Measurements from ENCODE around the gene BLNK. TPM values are rescaled to one million over a fixed set of nuclear protein-coding genes. Genes with fewer than 3 reads are reported as not detected.

The BLNK gene
- total and polyA plus RNA-seq, 2 donors (not counting 1 experiment from before 2014, with no cell fraction given) = 0.33 TPM; not detected in 1

DNA sequence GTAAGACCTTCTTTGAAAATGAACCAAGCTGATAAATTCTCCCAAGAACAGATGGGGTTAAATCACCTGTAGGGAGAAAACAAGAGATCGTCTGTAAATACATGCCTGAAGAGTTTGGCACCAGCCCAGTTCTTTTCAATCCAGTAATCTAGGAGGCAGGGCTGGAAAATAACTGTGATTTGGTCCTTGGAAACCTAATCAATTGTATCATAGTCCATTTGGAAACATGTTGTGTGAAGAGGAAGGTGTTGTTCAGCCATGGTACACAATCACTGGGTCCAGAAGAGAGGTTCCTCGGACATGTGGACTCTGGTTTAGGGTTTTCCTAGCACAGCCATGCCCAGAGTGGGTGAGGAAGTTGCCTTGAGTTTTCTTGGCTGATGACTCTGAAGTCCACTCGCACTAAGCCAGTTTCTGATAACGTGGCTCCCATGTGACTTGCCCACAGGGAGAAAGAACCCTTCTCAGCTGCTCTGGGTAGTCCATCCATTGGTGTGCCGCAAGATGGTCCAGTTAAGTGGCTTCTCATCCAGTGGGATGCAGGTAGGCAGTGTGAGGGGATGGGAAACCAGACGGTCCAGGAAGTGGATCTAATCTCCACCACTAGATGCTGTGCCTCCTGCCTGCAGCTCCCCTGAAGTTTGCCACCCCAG, 5.1 kb downstream of the BLNK start:
- no peak overlapping the region for H3K27ac ChIP-seq (ENCODE audit: insufficient read depth, low read length)
- H2AFZ ChIP-seq (ENCODE audit: low read length) = no peak overlapping the region

DNA sequence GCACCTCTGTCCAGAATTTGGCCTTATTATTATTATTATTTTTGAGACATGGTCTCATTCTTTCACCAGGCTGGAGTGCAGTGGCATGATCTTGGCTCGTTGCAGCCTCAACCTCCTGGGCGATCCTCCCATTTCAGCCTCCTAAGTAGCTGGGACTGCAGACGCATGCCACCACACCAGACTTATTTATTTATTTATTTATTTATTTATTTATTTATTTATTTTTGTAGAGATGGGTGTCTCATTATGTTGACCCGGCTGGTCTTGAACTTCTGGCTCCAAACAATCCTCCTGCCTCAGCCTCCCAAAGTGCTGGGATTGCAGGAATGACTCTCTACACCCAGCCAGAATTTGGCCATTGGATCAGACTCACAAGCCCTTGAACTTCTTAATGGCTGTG, 6.4 kb downstream of the BLNK start:
- H3K27me3 ChIP-seq (ENCODE audit: control insufficient read depth, insufficient read depth, low read length) = no peaks in the 10 kb centered on the region

More for the DNA sequence above, 5.1 kb downstream of the BLNK start:
- Histone ChIP-seq H3K27me3 (ENCODE audit: control insufficient read depth, insufficient read depth, low read length) (no peaks in the 10 kb centered on the region), H3K9ac (ENCODE audit: insufficient read depth, low read length) (no peak overlapping the region), H3K9me3 (ENCODE audit: control insufficient read depth, insufficient read depth, low read depth, low read length) (no peaks in the 10 kb centered on the region), H3K36me3 (ENCODE audit: control insufficient read depth, insufficient read depth, low read length) (no peaks in the 10 kb centered on the region), H3K4me2 (ENCODE audit: extremely low read depth, insufficient read depth, low read length) (no peak overlapping the region), H4K20me1 (ENCODE audit: control insufficient read depth, extremely low read depth, insufficient read depth, low read length) (no peaks in the 10 kb centered on the region), H3K4me3 (replicated peaks in 1 of 4; ENCODE audit: control extremely low read depth in 1 of 4, insufficient read depth in 1 of 4, low read depth in 3 of 4, low read length in 4 of 4) (no peak overlapping the region), H3K4me1 (ENCODE audit: control insufficient read depth, extremely low read depth, insufficient read depth, low read length) (no peaks in the 10 kb centered on the region), H3K79me2 (ENCODE audit: control insufficient read depth, insufficient read depth, low read length) (no peaks in the 10 kb centered on the region)
- TF ChIP-seq, protein P1, sequence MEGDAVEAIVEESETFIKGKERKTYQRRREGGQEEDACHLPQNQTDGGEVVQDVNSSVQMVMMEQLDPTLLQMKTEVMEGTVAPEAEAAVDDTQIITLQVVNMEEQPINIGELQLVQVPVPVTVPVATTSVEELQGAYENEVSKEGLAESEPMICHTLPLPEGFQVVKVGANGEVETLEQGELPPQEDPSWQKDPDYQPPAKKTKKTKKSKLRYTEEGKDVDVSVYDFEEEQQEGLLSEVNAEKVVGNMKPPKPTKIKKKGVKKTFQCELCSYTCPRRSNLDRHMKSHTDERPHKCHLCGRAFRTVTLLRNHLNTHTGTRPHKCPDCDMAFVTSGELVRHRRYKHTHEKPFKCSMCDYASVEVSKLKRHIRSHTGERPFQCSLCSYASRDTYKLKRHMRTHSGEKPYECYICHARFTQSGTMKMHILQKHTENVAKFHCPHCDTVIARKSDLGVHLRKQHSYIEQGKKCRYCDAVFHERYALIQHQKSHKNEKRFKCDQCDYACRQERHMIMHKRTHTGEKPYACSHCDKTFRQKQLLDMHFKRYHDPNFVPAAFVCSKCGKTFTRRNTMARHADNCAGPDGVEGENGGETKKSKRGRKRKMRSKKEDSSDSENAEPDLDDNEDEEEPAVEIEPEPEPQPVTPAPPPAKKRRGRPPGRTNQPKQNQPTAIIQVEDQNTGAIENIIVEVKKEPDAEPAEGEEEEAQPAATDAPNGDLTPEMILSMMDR (conservative IDR thresholded peaks at IDR 0.05 in 1 of 2, IDR thresholded peaks at IDR 0.05 in 1 of 2; ENCODE audit: low read depth in 1 of 2, low read length in 2 of 2) = no peak
- no peak for TF ChIP-seq EZH2 (IDR thresholded peaks at IDR 0.05; ENCODE audit: low read length, missing control alignments)
- no peak for DNase-seq (ENCODE audit: low read depth in 2 of 2)

DNA sequence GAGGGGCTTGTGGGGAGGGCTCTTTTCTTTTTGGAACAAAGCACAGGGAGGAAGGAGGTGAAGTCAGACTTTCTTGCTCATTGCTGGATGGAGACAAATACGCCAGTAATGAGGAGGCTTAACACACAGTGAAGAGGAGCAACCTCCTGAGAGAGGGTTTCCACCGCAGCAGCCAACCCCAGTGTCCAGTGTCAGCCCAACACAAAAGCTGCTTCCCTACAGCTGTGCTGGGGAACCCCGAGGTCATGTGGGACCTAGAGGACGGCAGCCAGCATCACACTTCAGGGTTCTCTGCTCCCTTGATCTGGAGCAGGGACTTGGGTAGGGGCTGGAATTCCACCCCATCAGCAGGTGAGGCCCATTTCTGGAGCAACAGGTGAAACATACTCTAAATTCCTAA, 7.7 kb downstream of the BLNK start:
- no peak overlapping the region for H3K9ac ChIP-seq (ENCODE audit: insufficient read depth, low read length)
- no peaks in the 10 kb centered on the region for H3K36me3 ChIP-seq (ENCODE audit: control insufficient read depth, insufficient read depth, low read length)
- no peak overlapping the region for H3K27ac ChIP-seq (ENCODE audit: insufficient read depth, low read length)
- TF ChIP-seq, protein P1 (conservative IDR thresholded peaks at IDR 0.05 in 1 of 2, IDR thresholded peaks at IDR 0.05 in 1 of 2; ENCODE audit: low read depth in 1 of 2, low read length in 2 of 2) = no peak
- no peak for TF ChIP-seq EZH2 (IDR thresholded peaks at IDR 0.05; ENCODE audit: low read length, missing control alignments)
- no peak for DNase-seq (ENCODE audit: low read depth in 2 of 2)
- no peak overlapping the region for H3K4me3 ChIP-seq (replicated peaks in 1 of 4; ENCODE audit: control extremely low read depth in 1 of 4, insufficient read depth in 1 of 4, low read depth in 3 of 4, low read length in 4 of 4)
- H3K4me1 ChIP-seq (ENCODE audit: control insufficient read depth, extremely low read depth, insufficient read depth, low read length) = no peaks in the 10 kb centered on the region
- no peak overlapping the region for H2AFZ ChIP-seq (ENCODE audit: low read length)
- H3K4me2 ChIP-seq (ENCODE audit: extremely low read depth, insufficient read depth, low read length) = no peak overlapping the region
- H3K9me3 ChIP-seq (ENCODE audit: control insufficient read depth, insufficient read depth, low read depth, low read length) = no peaks in the 10 kb centered on the region
- H3K79me2 ChIP-seq (ENCODE audit: control insufficient read depth, insufficient read depth, low read length) = no peaks in the 10 kb centered on the region
- H3K27me3 ChIP-seq (ENCODE audit: control insufficient read depth, insufficient read depth, low read length) = no peaks in the 10 kb centered on the region
- H4K20me1 ChIP-seq (ENCODE audit: control insufficient read depth, extremely low read depth, insufficient read depth, low read length) = no peaks in the 10 kb centered on the region

More for the DNA sequence above, 6.4 kb downstream of the BLNK start:
- Histone ChIP-seq H3K4me2 (ENCODE audit: extremely low read depth, insufficient read depth, low read length) (no peak overlapping the region), H3K27ac (ENCODE audit: insufficient read depth, low read length) (no peak overlapping the region), H3K9ac (ENCODE audit: insufficient read depth, low read length) (no peak overlapping the region), H4K20me1 (ENCODE audit: control insufficient read depth, extremely low read depth, insufficient read depth, low read length) (no peaks in the 10 kb centered on the region), H2AFZ (ENCODE audit: low read length) (no peak overlapping the region), H3K36me3 (ENCODE audit: control insufficient read depth, insufficient read depth, low read length) (no peaks in the 10 kb centered on the region), H3K4me1 (ENCODE audit: control insufficient read depth, extremely low read depth, insufficient read depth, low read length) (no peaks in the 10 kb centered on the region), H3K4me3 (replicated peaks in 1 of 4; ENCODE audit: control extremely low read depth in 1 of 4, insufficient read depth in 1 of 4, low read depth in 3 of 4, low read length in 4 of 4) (no peak overlapping the region), H3K9me3 (ENCODE audit: control insufficient read depth, insufficient read depth, low read depth, low read length) (no peaks in the 10 kb centered on the region), H3K79me2 (ENCODE audit: control insufficient read depth, insufficient read depth, low read length) (no peaks in the 10 kb centered on the region)
- TF ChIP-seq EZH2 (IDR thresholded peaks at IDR 0.05; ENCODE audit: low read length, missing control alignments) = no peak
- TF ChIP-seq, protein P1 (conservative IDR thresholded peaks at IDR 0.05 in 1 of 2, IDR thresholded peaks at IDR 0.05 in 1 of 2; ENCODE audit: low read depth in 1 of 2, low read length in 2 of 2) = no peak
- DNase-seq (ENCODE audit: low read depth in 2 of 2) = no peak

Measured in fibroblast of lung (primary cell).